Stimulated activated CD8-positive, alpha-beta memory T cell treated with anti-CD3 and anti-CD28 coated beads, Interleukin-12 subunit alpha, Interleukin-12 subunit beta, amount 100 ng/mL, for 24 hours (primary cell): Measurements from ENCODE around the gene CFD.
A peak's percentile ranks its signal among the peaks of the same experiment; 100 is the strongest.
"Not testable (repeated sequence)": the region's sequence is repeated elsewhere in the genome, so short reads cannot be mapped to it uniquely, and the experiment has no call there.

Source experiments
- DNase-seq: peaks from one replicate; pipeline ENCODE4 v3.0.0-alpha.2; 2020; ENCODE audit errors: extremely low read depth

Gene CFD

GRCh38 chr19:888581-889385 lies 29.3 kb downstream of the CFD start:
- DNase-seq: no peak

GRCh38 chr19:889662-890295 lies 30.3 kb downstream of the CFD start:
- DNase-seq: no peak

- DNase-seq: no peak
Measured at GRCh38 chr19:890831-891230, 31.4 kb downstream of the CFD start.

- not testable (repeated sequence) for DNase-seq
Measured at GRCh38 chr19:891421-892200, 32.1 kb downstream of the CFD start.

GRCh38 chr19:892243-892893 lies 32.9 kb downstream of the CFD start:
- DNase-seq: no peak

- DNase-seq: peak; percentile 70
Measured at GRCh38 chr19:892894-893689, 33.6 kb downstream of the CFD start, which contains the start of the genes MED16 and RNU6-9. Gene MED16, minus strand, starts transcription at chr19:893187. Its CDS starts 2,056 bp downstream, at chr19:891131. Gene RNU6-9, plus strand, starts transcription at chr19:893484.

GRCh38 chr19:896434-896833 lies 37.0 kb downstream of the CFD start:
- DNase-seq: no peak

GRCh38 chr19:896999-897398 lies 37.5 kb downstream of the CFD start:
- DNase-seq: no peak

- no peak for DNase-seq
Measured at GRCh38 chr19:897442-898039, 38.1 kb downstream of the CFD start.

- no peak for DNase-seq
Measured at GRCh38 chr19:898663-899062, 39.2 kb downstream of the CFD start.

GRCh38 chr19:899336-900042 lies 40.0 kb downstream of the CFD start:
- no peak for DNase-seq

GRCh38 chr19:900043-900301 lies 40.5 kb downstream of the CFD start:
- no peak for DNase-seq

- DNase-seq: no peak
Measured at GRCh38 chr19:900302-901111, 41.0 kb downstream of the CFD start.

GRCh38 chr19:901216-902092 lies 42.0 kb downstream of the CFD start:
- no peak for DNase-seq

- DNase-seq: no peak
Measured at GRCh38 chr19:902093-902370, 42.6 kb downstream of the CFD start.

- no peak for DNase-seq
Measured at GRCh38 chr19:902446-903226, 43.2 kb downstream of the CFD start.

- DNase-seq: no peak
Measured at GRCh38 chr19:903266-903797, 43.9 kb downstream of the CFD start.

GRCh38 chr19:904545-904944 lies 45.1 kb downstream of the CFD start:
- no peak for DNase-seq
